HG02970 (cell line): Measurements from ENCODE around the gene PKHD1.
"Not testable (repeated sequence)": the region's sequence is repeated elsewhere in the genome, so short reads cannot be mapped to it uniquely, and the experiment has no call there.

Experiments
- ATAC-seq: cut with Tn5 transposase; IDR thresholded peaks from one replicate; pipeline ENCODE4 v1.9.1; 2021; ENCODE audit warnings: mild to moderate bottlenecking, moderate library complexity, moderate number of reproducible peaks; ENCODE audit not compliant: unreplicated experiment, low FRiP score

The PKHD1 gene

DNA sequence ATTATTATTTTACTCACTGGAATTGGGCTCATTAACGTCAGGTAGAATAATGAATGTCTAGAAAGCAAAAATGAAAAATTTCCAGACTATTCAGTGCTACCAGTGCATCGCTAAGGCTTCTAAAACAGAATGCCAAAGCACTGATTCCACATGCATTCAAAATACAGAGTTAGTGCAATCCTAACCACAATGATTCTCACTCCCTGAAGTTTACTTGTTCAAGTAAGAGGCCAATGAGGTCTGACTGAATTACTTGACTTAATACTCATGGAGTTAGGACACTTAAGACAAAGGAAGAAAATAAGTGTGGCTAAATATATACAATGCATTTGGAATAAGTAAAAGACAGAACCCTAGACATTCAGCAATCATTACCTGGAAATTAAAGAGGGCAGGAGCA, 220.5 kb downstream of the PKHD1 start:
- no peak for ATAC-seq

DNA sequence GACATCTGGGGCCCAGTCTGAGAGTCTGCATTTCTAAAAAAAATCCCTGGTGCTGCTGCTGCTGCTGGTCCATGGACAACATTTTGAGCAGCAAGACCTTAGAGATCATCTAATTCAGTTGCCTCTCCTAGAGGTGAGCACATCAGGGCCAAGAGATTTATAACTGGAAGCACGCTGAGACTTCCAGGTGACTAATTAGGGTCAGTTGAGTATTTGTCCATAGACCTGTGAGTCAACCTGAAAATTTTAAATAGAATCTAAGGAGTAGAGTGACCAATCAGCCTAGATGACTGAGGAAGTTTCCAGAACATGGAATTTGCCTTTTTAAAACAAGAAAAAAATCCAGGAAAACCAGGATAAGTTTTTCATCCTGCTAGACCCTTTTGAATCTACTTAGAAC, 221.4 kb downstream of the PKHD1 start:
- ATAC-seq: no peak

DNA sequence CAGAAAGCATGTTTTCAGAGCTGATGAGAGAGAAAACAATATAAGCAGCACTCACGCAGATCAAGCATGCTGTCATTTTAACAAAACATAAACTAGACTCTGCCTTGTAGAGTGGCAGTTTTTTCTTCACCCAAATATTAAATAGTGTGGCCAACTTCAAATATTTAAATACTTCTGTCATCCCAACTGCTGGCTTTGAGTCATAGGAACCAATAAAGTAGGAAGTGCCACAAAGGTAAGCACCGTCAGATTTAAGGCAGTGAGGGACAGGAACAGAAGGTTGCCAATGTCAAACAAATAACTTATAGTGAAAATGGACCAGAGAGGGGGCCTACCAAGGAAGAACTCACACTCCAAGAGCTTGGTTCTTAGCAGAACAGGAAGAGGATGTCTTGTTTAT, 222.2 kb downstream of the PKHD1 start:
- ATAC-seq: no peak

DNA sequence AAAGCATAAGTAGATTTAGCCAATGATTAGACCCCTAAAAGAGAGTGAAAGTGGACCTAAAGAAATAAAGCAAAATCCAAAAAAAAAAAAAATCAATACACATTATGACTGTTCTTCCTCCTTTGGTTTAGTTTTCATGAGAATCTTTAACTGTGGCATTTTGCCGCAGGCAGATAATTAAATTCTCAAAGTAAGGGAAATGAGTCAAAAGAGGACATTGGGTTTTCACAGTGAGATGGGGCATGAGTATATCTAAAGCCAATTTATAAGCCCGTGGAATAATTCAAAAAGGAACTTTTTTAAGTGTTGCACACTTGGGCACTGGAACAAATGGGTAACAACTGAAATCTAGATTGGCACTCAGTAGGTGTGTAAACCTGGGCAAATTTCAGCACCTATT, 230.3 kb downstream of the PKHD1 start:
- ATAC-seq: no peak

DNA sequence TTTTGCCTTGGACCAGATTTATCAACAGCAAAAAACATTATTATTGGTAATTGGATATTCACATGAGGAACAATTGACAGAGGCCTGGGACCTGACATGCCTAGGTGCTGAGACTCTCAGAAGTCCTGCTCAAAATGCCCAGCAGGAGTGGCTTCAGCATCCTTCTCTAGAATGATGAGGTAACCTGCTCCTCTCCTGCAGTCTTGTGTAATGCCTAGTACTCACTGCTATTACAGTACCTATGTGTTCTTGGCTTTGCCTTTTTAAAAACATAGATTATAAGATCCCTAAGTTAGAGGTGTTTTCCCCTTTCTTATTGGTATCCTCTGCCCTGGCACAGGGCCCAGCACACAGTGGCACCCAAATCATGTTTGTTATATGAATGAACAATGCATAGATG, 230.9 kb downstream of the PKHD1 start:
- ATAC-seq: no peak

DNA sequence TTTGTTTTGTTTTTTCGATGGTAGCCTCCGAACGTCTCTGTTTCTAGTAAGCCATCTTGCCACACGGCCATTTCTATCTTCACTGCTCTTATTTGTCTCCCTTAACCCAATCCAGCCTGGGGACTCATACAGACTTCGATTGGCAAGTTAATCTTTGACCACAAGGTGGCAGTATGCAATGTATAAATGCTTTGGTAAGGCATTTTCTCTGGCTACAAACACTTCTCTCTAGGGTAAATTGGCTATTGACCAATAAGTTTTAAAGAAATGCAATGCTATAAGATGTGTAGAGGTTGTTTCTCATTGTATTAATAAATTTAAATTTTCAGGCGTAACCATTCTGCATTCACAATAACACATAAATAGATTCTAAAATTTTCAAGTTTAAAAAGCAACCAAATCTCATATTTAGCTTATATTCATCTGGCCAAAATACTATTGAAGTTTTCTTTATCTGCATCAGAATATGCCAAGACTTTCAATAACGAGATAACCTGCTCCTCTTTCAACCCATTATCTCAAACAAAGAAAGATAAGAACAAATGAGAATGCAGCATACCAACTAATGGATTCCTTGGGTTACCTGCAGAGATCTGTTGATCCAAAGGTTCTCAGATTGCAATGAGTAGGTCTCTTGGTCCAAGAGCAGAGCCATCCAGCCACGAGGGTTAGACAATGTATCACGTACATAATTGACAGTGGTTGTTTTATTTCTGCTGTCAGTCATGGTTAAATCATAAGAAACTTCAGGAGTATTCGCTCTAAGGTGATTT, 231.9 kb downstream of the PKHD1 start:
- ATAC-seq: no peak

DNA sequence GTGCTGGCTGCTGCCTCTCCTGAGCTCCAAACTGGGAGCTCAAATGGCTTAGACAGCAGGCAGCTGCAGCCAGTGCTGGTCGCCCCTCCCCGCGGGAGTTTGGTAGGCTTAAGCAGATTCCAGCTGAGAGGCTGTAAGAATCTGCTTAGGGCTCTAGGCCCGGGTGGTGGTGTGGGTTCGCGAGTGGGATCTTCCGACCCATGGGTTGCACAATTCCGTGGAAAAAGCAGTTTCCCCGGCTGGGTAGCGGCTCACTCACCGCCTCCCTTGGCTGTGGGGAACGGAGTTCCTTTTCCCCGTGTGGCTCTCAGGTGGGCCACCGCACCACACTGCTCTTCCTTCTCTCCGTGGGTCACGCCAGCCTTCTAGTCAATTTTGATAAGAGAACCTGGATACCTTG, 232.5 kb downstream of the PKHD1 start:
- no peak for ATAC-seq

DNA sequence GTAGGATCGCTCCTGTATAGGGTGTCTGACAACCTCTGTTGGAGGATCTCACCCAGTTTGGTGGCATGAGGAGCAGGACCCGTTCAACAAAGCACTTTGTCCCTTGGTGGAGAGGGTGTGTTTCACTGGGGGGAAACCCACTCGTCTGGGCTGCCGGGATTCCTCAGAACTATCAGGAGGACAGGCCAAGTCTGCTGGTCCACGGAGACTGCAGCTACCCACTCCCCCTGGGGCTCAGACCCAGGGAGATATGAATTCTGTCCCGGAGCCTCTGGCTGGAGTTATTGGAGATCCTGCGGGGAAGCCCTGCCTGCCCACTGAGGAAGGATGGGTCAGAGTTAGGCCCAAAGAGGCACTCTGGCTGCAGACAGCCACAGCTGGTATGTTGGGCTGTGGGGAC, 233.1 kb downstream of the PKHD1 start:
- ATAC-seq: no peak

DNA sequence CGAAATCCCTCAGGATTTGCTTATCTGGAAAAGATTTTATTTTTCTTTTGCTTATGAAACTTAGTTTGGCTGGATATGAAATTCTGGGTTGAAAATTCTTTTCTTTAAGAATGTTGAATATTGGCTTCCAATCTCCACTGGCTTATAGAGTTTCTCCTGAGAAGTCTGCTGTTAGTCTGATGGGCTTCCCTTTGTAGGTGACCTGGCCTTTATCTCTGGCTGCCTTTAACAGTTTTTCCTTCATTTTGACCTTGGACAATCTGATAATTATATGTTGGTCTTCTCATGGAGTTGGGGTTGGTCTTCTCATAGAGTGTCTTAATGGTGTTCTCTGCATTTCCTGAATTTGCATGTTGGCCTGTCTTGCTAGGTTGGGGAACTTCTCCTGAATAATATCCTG, 234.3 kb downstream of the PKHD1 start:
- not testable (repeated sequence) for ATAC-seq

DNA sequence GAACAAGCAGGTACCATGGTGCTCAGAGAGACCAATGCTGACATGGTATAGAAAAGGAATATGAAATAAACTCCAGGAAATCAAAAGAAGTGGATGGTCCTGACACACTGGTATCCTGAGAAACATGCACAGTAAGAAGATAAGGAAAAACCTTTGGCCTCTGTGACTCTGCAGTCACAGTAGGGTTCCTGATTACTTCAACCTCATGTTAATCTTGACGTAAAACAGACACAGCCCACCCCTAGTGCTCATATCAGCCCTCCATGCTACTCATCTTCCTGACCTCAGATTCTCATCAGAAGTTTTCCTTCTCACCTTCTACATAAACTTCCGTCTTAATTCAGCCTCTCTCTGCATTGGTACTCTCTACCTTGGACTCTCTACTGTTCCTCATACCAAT, 240.9 kb downstream of the PKHD1 start:
- ATAC-seq: no peak

DNA sequence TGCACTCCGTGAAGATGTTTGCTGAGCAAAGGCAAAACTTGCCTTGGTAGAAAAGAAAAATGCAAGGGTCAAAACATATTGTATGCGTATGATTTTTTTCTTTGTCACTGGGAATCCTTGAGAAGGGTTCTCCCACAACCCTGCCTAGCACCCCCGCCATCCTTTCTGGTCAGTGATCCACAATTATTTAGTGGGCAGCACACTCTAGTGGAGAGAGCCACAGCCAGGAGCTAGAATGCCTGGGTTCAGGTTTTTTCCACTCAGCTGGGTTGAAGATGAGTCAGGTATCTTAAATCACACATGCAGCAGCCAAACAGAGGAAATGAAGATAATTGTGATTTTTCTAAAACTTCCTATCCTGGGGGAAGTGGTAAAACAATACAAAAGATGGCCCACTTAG, 243.1 kb downstream of the PKHD1 start:
- ATAC-seq: no peak

DNA sequence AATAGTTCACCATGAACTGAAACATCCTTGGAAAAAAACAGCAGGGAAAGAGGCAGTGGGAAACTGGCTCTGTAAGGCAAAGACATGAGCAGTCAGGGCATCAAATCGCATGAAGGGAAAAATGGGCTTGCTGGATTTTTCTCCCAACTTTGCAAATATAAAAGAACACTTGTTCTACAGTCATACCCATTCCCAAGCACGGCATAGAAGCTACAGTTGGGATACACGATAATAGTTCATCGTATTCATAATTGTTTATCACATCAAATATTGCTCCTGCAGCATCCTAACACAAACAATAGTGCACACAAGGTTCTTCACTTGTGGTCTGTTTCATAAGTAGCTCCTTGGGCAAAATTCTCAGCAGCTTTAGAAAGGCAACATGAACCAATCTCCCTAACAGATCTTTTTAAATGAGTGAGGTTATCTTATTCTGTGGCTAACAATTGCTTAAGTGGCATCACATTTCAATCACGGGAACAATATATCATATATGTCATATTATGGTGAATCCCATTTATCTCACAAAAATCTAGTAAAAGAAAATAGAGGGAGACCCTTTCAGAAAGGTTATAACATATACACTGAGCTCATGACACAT, 243.9 kb downstream of the PKHD1 start:
- no peak for ATAC-seq

DNA sequence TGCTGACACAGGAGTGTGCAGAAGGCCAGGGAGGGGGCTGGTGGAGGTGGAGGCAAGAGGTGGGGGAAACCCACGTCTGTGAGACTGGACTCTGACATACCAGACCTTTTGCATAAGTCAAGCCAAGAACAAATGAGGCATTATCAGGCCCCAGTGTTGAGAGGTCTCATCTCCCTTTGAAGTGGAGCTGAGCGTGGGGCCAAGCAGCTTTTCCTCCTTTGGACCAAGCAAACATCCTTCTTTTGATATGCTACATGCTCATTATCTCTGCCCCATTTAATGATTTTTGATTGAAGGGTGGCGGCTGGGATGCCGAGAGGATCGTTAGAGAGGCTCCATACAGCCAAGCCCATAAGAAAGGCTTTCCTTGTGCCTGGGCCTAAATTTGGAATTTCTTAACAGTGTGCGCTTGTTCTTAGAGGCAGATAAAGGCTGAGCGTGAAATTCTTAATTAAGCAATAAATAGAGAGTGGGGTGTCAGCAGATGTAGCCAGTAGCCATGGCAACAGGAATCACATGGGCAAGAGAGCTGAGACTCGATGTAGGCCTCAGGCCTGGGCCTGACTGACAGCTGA, 244.5 kb downstream of the PKHD1 start:
- no peak for ATAC-seq

DNA sequence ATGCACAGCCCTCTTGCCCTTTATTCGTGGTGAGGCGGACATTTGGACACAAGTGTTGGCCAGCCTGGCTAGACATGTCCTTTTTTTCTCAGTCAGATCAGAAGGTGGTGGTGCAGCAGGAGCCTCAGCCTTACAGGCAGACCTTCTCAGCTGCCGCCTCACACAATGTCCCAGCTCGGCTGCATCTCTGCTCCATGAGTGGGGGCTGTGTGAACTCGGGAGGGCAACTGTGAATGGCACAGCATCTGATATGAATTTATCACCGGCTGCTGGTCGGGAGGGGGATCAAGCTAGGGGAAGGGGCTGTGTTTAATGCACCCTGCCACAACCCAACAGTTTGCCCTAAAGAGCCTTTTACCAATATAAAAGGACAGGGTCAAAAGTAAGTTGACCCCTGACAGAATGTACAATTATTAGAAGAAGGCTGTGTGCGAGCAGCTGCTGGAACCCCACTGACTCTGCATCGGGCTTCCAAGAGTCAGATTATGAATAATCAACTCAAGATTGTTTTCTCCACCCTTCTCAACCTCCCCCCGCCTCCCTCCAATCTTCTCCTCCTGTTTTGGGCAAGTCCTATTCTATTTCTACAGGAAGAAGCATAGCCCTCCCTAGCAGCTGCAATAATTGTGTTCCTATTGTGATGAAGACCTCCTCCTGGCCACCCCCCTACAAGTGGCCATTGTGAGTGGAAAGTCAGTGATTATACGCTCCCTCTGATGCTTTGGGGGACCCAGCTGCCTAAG, 245.2 kb downstream of the PKHD1 start:
- no peak for ATAC-seq

DNA sequence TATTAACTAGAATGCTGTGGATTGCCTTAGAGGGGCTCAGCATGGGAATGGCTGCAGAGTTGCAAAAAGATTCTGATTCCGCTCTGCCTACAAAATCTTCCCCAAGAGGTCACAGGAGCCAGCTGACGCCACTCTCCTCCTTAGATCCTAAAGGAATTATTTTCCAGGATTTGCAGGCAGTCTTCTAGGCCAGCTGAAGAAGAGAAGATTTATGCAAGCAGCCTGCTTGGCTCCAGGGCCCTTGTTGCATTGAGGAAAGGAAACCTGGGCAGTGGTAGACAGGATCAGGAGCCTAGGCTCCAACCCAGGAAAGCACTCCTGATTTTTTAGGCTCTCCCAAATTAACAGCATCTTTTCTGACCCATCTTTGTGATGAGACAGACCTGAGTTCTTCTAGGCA, 245.8 kb downstream of the PKHD1 start:
- ATAC-seq: no peak

DNA sequence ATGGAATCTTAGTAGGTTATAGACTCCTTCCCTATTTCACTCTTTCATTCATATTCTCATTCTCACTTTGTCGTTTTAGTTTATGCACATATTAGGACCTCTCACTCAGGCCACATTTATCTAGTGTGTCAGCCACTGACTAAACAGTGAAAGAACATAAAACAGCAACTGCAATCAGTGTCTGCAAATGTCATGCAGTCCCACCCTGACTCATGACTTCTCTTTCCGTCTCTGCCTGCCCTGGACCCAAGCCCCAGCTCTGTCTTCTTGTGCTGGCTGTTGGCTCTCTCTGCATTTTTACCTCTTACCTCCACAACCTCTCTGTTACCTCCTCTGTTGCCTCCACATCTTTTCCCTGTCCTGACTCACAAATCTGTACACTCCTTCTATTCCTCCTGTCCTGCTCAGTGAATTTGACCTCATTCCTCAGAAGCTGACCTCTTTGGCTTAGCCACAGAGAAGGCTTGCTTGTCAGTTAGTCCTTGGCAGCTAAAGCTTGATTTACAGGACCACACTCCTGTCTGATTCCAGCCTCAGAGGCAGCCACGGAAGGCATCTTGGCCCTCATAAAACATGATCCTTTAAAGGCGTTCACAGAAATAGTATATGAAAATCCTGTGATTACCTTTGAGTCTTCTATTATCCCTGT, 247.6 kb downstream of the PKHD1 start:
- no peak for ATAC-seq

DNA sequence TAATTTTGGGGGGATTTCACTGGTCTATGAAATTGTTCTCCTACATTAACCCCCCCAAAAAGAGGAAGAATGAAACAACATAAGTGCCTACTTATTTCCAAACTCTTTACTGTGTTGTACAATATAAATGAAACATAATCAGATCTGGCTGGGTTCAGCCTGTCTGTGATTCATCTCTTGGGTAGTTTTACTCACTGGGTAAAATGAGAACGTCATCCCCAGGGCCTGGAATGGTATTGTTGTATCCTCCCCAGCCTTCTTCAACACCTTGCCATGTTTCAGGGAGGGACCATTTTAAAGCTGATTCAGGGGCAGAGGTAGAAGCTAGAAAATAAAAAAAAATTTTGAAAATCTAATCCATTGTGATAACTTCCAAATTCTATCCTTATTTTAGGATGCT, 256.7 kb downstream of the PKHD1 start:
- ATAC-seq: no peak

DNA sequence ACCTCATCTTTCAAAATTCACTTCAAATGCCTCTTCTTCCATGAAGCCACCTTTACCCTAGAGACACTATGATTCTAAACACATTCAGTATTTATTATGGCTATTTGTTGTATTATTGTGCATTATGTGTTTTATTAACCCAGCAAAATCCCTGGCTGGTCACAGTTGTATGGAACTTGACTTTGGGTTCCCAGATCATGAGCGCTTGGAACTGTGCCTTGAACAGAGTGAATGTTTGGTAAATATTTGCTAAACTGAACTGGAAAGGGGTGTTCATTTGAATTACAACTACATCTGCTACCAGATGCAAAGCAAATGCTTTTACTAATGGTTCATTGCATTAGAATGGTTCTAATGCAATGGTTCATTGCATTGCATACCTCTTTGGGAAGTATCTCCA, 259.8 kb downstream of the PKHD1 start:
- ATAC-seq: no peak

DNA sequence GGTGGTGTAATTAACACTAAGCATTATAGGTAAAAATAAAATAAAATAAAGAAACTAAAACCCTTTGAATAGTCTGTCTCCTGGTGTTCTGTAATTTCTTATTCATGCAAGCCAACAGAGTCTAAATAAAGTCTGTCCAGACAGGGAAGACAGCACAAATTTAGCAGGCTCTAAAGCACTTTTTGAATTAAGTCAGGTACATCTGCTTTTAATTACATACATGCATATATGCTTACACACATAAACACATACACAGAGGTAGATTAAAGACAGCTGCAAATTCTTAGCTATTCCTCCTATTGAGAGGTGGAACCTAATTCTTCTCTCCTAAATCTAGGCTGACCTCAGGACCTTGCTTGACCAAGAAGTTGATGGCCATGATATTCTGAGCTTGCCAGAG, 262.5 kb downstream of the PKHD1 start:
- no peak for ATAC-seq

DNA sequence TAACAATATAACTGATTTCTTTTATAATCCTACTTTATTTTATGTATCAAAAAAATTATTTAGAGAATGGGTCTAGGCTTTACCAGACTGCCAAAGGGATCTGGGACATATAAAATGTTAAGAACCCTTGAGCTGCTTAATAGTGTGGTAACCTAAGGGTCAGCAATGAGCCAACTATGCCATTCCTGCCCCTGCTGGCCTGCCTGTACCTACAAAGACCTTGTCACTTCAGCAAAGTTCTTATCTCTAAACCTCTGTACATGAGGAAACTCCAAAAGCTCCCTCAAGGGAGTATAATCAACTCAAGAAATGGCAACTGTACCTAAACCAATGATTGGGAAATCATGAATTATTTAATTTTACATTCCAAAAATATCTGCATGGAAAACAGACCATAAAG, 266.9 kb downstream of the PKHD1 start:
- no peak for ATAC-seq

DNA sequence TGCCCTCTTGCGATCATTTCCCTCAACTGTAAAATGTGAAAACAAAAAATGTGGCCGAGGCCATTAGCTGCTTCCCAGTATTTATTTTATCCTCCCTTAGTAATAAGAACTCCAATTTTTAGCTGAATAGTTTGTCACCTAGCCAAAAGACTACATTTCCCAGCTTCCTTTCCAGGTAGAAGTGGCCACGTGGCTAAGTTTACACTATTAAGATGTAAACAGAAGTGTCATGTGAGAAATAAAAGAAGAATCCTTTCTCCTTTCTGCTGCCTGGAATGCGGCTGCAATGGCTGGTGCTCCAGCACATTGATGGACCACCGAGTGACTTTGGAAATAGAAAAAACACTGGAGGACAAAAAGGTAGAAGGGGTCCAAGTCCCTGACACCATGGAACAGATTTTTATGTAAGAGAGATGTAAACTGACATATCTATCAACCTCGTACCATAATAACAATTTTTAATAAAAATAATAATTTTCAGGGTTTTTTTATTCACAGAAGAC, 268.8 kb downstream of the PKHD1 start:
- ATAC-seq: no peak
